Fibroblast of lung (primary cell): ENCODE measurements around the gene NKX2-1.

Experiments used
- CTCF ChIP-seq, 2 donors: IDR thresholded peaks in 1 of 2; conservative IDR thresholded peaks in 1 of 2; 1 replicate in 1 of 2; 2 replicates in 1 of 2; pipeline ENCODE4 v1.5.1; 2011 to 2012; ENCODE audit warnings: low read length in 2 of 2, control low read depth in 1 of 2, inconsistent platforms in 1 of 2, low read depth in 1 of 2, mild to moderate bottlenecking in 1 of 2
- EZH2 ChIP-seq: IDR thresholded peaks from 2 replicates; pipeline ENCODE4 v1.5.1; 2012; ENCODE audit warnings: low read length, control low read depth, mild to moderate bottlenecking; ENCODE audit errors: missing control alignments

GRCh38 chr14:36529062-36529461, 9.0 kb upstream of the NKX2-1 start:
- TF ChIP-seq CTCF (conservative IDR thresholded peaks at IDR 0.05 in 1 of 2, IDR thresholded peaks at IDR 0.05 in 1 of 2; ENCODE audit: low read depth in 1 of 2, low read length in 2 of 2) (no peak), EZH2 (no peak)
